AG10803 (cell line): Measurements from ENCODE around the gene GRHL3.

Experiments
- DNase-seq: peaks from one replicate; pipeline ENCODE4 v3.0.0; 2010; ENCODE audit warnings: low read depth
- H3K4me3 ChIP-seq: 2 replicates; pipeline ENCODE4 v1.5.1; 2011; ENCODE audit warnings: mild to moderate bottlenecking, low read length, control low read depth
- TF ChIP-seq, protein P1 (sequence below): conservative IDR thresholded peaks from 2 replicates; pipeline ENCODE4 v1.5.1; 2011; ENCODE audit warnings: mild to moderate bottlenecking, low read length, control low read depth, inconsistent platforms

GRHL3 gene

DNA sequence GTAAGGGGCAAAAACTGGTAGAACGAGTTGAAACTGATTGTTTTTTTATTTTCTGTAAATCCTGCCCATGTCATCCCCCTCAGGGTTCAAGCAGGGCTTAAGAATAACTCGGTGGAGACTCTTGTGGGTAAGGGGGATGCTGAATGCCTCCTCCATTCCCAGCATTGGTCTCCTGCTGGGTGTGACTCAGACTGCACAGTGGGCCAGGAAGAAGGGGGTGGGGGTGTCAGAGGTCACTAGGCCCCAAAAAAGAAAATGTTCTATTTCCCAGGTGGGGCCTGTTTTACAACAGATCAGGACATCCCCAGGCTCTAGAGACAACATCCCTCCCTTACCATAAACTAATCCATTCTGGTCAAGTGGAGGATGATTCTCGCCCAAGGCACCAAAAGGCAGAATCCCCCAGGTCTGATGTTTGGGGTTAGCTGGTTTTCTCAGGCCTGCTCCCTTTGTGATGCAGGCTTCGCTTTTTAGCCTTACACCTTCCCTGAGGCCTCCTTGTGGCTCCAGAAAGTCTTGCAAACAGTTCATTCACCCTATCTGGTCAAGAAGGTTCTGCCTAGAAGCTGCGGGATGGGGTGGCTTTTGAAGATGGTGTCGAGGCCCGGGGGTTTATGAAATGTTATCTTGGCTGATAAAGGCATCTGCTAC, 10.7 kb upstream of the GRHL3 start:
- H3K4me3 ChIP-seq: no peak overlapping the region
- no peak for DNase-seq
- TF ChIP-seq, protein P1, sequence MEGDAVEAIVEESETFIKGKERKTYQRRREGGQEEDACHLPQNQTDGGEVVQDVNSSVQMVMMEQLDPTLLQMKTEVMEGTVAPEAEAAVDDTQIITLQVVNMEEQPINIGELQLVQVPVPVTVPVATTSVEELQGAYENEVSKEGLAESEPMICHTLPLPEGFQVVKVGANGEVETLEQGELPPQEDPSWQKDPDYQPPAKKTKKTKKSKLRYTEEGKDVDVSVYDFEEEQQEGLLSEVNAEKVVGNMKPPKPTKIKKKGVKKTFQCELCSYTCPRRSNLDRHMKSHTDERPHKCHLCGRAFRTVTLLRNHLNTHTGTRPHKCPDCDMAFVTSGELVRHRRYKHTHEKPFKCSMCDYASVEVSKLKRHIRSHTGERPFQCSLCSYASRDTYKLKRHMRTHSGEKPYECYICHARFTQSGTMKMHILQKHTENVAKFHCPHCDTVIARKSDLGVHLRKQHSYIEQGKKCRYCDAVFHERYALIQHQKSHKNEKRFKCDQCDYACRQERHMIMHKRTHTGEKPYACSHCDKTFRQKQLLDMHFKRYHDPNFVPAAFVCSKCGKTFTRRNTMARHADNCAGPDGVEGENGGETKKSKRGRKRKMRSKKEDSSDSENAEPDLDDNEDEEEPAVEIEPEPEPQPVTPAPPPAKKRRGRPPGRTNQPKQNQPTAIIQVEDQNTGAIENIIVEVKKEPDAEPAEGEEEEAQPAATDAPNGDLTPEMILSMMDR: peak; percentile 49

DNA sequence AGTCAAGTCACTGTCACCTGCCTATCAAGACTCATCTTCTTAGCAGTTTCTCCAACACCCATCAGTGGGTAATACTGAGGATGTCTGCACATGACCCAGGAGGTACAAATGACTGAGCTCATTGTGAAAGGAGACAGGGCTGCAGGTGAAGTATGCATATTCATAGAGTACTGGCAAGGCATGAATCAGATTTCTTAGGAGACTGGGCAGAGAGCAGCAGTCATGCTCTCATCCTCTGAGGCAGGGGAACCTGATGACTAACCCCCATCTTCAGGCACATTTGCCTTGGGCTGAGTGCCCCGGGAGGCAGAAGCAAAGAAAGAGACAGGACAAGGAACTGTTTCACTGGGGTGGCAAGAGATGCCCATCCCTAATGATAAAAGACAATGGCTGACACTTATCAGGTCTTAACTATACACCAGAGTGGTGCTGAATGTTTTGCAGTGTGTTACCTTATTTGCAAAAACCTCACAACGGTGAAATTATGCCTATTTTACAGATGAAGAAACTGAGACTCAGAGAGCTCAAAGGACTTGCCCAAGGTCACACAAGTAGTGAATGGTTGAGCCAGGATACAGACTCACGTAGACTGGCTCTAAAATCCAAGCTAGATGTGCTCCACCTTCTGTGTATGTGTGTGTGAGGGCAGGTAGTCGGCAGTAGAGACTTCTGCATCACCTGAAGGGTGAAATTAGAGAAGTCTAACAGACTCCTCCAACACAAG, 9.2 kb upstream of the GRHL3 start:
- no peak for DNase-seq
- TF ChIP-seq, protein P1: no peak
- H3K4me3 ChIP-seq: no peak overlapping the region

GRCh38 chr1:24311234-24311633, 7.9 kb upstream of the GRHL3 start:
- TF ChIP-seq, protein P1: no peak
- DNase-seq: no peak
- H3K4me3 ChIP-seq: no peak overlapping the region

DNA sequence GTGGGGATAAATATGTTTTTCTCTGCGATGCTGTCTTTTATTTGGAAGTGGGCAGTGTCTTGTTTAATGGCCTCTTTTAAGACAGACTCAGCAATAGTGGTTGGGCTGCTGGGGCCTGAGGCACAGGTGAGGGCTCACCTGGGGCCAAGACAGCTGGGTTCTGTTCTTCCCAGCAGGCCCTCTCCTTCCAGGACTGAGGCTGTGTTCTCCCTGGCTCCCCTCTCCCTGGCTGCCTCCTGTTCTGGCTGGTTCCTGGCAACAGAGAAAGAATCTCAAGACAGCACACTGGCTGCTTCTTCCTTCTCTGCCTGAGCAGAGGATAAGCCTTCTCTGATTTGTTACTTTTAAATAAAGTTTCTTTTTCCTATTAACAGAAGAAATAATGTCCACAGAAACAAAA, 7.4 kb upstream of the GRHL3 start:
- H3K4me3 ChIP-seq: no peak overlapping the region
- TF ChIP-seq, protein P1: no peak
- no peak for DNase-seq

GRCh38 chr1:24315391-24315790, 3.8 kb upstream of the GRHL3 start:
- H3K4me3 ChIP-seq: no peak overlapping the region
- DNase-seq: no peak
- TF ChIP-seq, protein P1: no peak

- TF ChIP-seq, protein P1: no peak
- H3K4me3 ChIP-seq: no peak overlapping the region
- no peak for DNase-seq
These were observed 2.5 kb upstream of the GRHL3 start for GRCh38 chr1:24316645-24317044.

DNA sequence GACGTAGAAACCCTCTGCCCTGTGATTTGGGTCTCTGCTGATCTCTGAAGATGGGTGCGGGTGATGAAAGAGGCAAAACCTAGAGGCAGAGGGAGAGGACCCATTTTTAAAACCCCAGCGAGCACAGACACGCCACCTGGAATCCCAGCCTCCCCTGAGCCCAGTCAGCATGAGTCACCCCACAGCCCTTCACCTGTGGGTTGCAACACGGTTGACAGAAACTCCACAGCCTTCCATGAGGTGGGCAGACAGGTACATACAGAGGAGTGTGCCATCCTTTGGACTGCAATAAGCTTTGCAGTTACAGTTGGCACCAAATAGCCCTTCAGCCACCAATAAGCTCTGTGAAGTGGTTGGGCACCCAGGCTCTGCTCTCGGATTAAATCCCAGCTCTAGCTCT, 2.1 kb upstream of the GRHL3 start:
- no peak for DNase-seq
- no peak overlapping the region for H3K4me3 ChIP-seq
- TF ChIP-seq, protein P1: no peak
